GM19463 (cell line): ENCODE measurements around the gene RGL1.

Source experiments
- ATAC-seq: cut with Tn5 transposase; IDR thresholded peaks from one replicate; pipeline ENCODE4 v1.9.1; 2021; ENCODE audit warnings: mild to moderate bottlenecking, moderate library complexity; ENCODE audit not compliant: unreplicated experiment

The RGL1 gene

GRCh38 chr1:183911285-183911684 lies 106.4 kb downstream of the RGL1 start:
- peak; percentile 71 for ATAC-seq

GRCh38 chr1:183912265-183912886 lies 107.5 kb downstream of the RGL1 start:
- ATAC-seq = peak; percentile 47

- no peak for ATAC-seq
Observed at GRCh38 chr1:183913567-183913993, 108.7 kb downstream of the RGL1 start.

GRCh38 chr1:183914276-183914675 lies 109.4 kb downstream of the RGL1 start:
- no peak for ATAC-seq

GRCh38 chr1:183914891-183915290 lies 110.0 kb downstream of the RGL1 start:
- ATAC-seq = no peak

GRCh38 chr1:183915625-183916510 lies 110.9 kb downstream of the RGL1 start:
- peak; percentile 39 for ATAC-seq

- no peak for ATAC-seq
Observed at GRCh38 chr1:183916574-183916973, 111.7 kb downstream of the RGL1 start.

GRCh38 chr1:183918589-183918988 lies 113.7 kb downstream of the RGL1 start:
- ATAC-seq = no peak

GRCh38 chr1:183920651-183921050 lies 115.7 kb downstream of the RGL1 start:
- no peak for ATAC-seq

- no peak for ATAC-seq
Observed at GRCh38 chr1:183922197-183922596, 117.3 kb downstream of the RGL1 start.

- no peak for ATAC-seq
Observed at GRCh38 chr1:183925947-183926346, 121.0 kb downstream of the RGL1 start.

GRCh38 chr1:183926983-183927382 lies 122.1 kb downstream of the RGL1 start:
- no peak for ATAC-seq

- no peak for ATAC-seq
Observed at GRCh38 chr1:183931646-183932271, 126.8 kb downstream of the RGL1 start.

GRCh38 chr1:183932412-183932811 lies 127.5 kb downstream of the RGL1 start:
- no peak for ATAC-seq

GRCh38 chr1:183933528-183934179 lies 128.7 kb downstream of the RGL1 start:
- ATAC-seq = no peak

GRCh38 chr1:183934314-183934713 lies 129.4 kb downstream of the RGL1 start:
- ATAC-seq = no peak

- no peak for ATAC-seq
Observed at GRCh38 chr1:183936009-183936408, 131.1 kb downstream of the RGL1 start.

- ATAC-seq = no peak
Observed at GRCh38 chr1:183936791-183937190, 131.9 kb downstream of the RGL1 start.

- ATAC-seq = no peak
Observed at GRCh38 chr1:183937611-183938010, 132.7 kb downstream of the RGL1 start.

- no peak for ATAC-seq
Observed at GRCh38 chr1:183941001-183941400, 136.1 kb downstream of the RGL1 start.
